ENCODE results near the gene HMG20B.

HMG20B gene

GRCh38 chr19:3618811-3619630 lies 46.3 kb downstream of the HMG20B start:
- in situ Hi-C loops (cut with MboI; ENCODE audit: low sequenced_read_pairs): no loop called here

GRCh38 chr19:3619631-3620012 lies 46.9 kb downstream of the HMG20B start:
- in situ Hi-C loops (cut with MboI; ENCODE audit: low sequenced_read_pairs): no loop called here

- in situ Hi-C loops (cut with MboI; ENCODE audit: low sequenced_read_pairs): no loop called here
Measured at GRCh38 chr19:3620145-3620816, 47.5 kb downstream of the HMG20B start.

GRCh38 chr19:3620817-3621547 lies 48.2 kb downstream of the HMG20B start:
- in situ Hi-C loops (cut with MboI; ENCODE audit: low sequenced_read_pairs): no loop called here

GRCh38 chr19:3621689-3622088 lies 48.9 kb downstream of the HMG20B start:
- in situ Hi-C loops (cut with MboI; ENCODE audit: low sequenced_read_pairs): no loop called here

- in situ Hi-C loops (cut with MboI; ENCODE audit: low sequenced_read_pairs): no loop called here
Measured at GRCh38 chr19:3622224-3622623, 49.5 kb downstream of the HMG20B start.

- in situ Hi-C loops (cut with MboI; ENCODE audit: low sequenced_read_pairs): no loop called here
Measured at GRCh38 chr19:3623716-3624115, 51.0 kb downstream of the HMG20B start.

- in situ Hi-C loops (cut with MboI; ENCODE audit: low sequenced_read_pairs): no loop called here
Measured at GRCh38 chr19:3625996-3626472, 53.3 kb downstream of the HMG20B start.

GRCh38 chr19:3626473-3627350 lies 54.0 kb downstream of the HMG20B start, which contains the start of gene CACTIN:
Gene CACTIN (minus strand): TSS chr19:3626790. CDS start chr19:3626762, 28 bp downstream.
- in situ Hi-C loops (cut with MboI; ENCODE audit: low sequenced_read_pairs): no loop called here

GRCh38 chr19:3627351-3627723 lies 54.6 kb downstream of the HMG20B start:
- in situ Hi-C loops (cut with MboI; ENCODE audit: low sequenced_read_pairs): no loop called here

All from HL-60/S4 treated with retinoic acid at 250 ng/mL for 4 days and 3 days (cell line).